ENCODE results near the gene GABARAP.

- TF ChIP-seq ATF2 (IDR thresholded peaks at IDR 0.05; ENCODE audit: low read length) (no peak), CTCF (IDR thresholded peaks at IDR 0.05; ENCODE audit: control extremely low read depth in 1 of 3, insufficient read depth in 1 of 3, low read depth in 1 of 3, low read length in 3 of 3) (no peak), ZNF274 (IDR thresholded peaks at IDR 0.05; ENCODE audit: borderline replicate concordance, extremely low read depth, low read length) (no peak), SP1 (IDR thresholded peaks at IDR 0.05; ENCODE audit: low read depth, low read length) (no peak), EZH2 (IDR thresholded peaks at IDR 0.05; ENCODE audit: low read depth, low read length, severe bottlenecking) (no peak), YY1 (IDR thresholded peaks at IDR 0.05; ENCODE audit: low read depth, low read length) (no peak), POU5F1 (IDR thresholded peaks at IDR 0.05; ENCODE audit: low read depth, low read length) (no peak), ATF3 (IDR thresholded peaks at IDR 0.05; ENCODE audit: insufficient read depth, low read depth, low read length) (no peak), CREB1 (IDR thresholded peaks at IDR 0.05) (no peak)
Measured at GRCh38 chr17:7190276-7190917, 51.9 kb downstream of the GABARAP start.
